GM19438 (cell line): ENCODE data around the gene KIFBP.

Experiments used
- ATAC-seq: cut with Tn5 transposase; IDR thresholded peaks from one replicate; pipeline ENCODE4 v1.9.1; 2021; ENCODE audit warnings: low read depth; ENCODE audit not compliant: unreplicated experiment

The KIFBP gene

GRCh38 chr10:69047111-69047832 lies 58.7 kb downstream of the KIFBP start:
- ATAC-seq = no peak

GRCh38 chr10:69048103-69048502 lies 59.5 kb downstream of the KIFBP start:
- no peak for ATAC-seq

- no peak for ATAC-seq
Measured at GRCh38 chr10:69049566-69049961, 61.0 kb downstream of the KIFBP start.

- no peak for ATAC-seq
Measured at GRCh38 chr10:69051303-69051702, 62.7 kb downstream of the KIFBP start.

GRCh38 chr10:69051710-69052487 lies 63.3 kb downstream of the KIFBP start:
- no peak for ATAC-seq

GRCh38 chr10:69052736-69053135 lies 64.1 kb downstream of the KIFBP start:
- no peak for ATAC-seq

- no peak for ATAC-seq
Measured at GRCh38 chr10:69055241-69055640, 66.6 kb downstream of the KIFBP start.

- ATAC-seq = no peak
Measured at GRCh38 chr10:69056129-69056528, 67.5 kb downstream of the KIFBP start.

- ATAC-seq = no peak
Measured at GRCh38 chr10:69056536-69057260, 68.1 kb downstream of the KIFBP start.

GRCh38 chr10:69057261-69057950 lies 68.8 kb downstream of the KIFBP start:
- ATAC-seq = no peak

- ATAC-seq = no peak
Measured at GRCh38 chr10:69057951-69058297, 69.3 kb downstream of the KIFBP start.

- no peak for ATAC-seq
Measured at GRCh38 chr10:69060127-69060798, 71.7 kb downstream of the KIFBP start.

- ATAC-seq = peak; percentile 59
Measured at GRCh38 chr10:69061305-69062161, 72.9 kb downstream of the KIFBP start.

GRCh38 chr10:69062901-69063300 lies 74.3 kb downstream of the KIFBP start:
- ATAC-seq = no peak

- ATAC-seq = no peak
Measured at GRCh38 chr10:69064762-69065328, 76.2 kb downstream of the KIFBP start.

- ATAC-seq = no peak
Measured at GRCh38 chr10:69065406-69066361, 77.1 kb downstream of the KIFBP start.
